Stimulated activated CD8-positive, alpha-beta memory T cell treated with anti-CD3 and anti-CD28 coated beads, Interleukin-4, amount 100 ng/mL, for 1 hour (primary cell): ENCODE results near the gene MYCL.
A peak's percentile ranks its signal among the peaks of the same experiment; 100 is the strongest.

Experiments
- DNase-seq, 2 donors: peaks; one replicate each; pipeline ENCODE4 v3.0.0-alpha.2; 2020; ENCODE audit warnings: low read depth in 2 of 2, low spot score in 1 of 2

Gene MYCL

DNA sequence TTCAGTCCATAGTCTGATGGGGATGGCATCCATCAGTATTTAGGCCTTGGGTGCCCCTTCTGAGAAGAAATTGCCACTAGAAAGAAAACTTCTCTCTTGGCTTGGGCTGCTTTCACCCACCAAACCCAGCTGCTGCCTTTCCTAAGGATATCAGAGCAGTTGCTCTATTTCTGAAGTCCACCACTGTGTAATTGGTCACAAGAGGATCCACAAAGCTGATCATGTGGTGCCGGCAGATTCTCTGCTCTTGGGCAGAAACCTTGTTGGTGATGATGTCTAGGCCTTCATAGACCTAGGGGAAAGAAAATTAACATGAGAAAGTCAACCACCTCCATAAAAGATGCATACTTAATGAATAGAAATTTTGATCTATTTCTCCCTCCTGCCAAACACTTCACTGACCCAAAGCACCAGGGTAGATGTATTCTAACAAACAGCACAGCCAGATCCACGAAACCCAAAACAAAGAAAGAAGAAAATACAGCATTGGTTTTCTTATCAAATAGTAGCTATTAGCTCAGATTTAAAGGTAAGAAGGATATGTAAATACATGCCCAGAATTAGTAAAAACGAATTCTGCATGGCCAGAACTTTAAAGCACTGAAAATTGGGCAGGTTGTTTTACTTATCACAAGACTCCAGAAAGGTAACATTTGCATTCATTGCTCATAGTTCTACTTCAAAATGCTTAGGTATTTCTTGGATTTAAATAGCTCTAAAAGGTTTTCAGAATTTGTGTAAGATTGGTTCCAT lies 44.4 kb downstream of the MYCL start:
- no peak for DNase-seq

DNA sequence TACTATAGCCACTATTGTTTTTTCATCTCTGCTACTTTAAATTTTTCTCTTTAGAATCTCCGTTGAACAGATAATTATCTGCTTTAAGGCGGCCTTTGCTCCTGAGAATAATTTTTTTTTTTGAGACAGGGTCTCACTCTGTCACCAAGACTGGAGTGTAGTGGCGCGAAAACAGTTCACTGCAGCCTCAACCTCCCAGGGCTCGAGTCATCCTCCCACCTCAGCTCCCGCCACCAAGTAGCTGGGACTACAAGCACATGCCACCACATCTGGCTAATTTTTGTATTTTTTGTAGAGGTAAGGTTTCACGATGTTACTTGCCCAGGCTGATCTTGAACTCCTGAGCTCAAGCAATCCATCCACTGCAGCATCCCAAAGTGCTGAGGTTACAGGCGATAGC lies 47.0 kb downstream of the MYCL start:
- no peak for DNase-seq

DNA sequence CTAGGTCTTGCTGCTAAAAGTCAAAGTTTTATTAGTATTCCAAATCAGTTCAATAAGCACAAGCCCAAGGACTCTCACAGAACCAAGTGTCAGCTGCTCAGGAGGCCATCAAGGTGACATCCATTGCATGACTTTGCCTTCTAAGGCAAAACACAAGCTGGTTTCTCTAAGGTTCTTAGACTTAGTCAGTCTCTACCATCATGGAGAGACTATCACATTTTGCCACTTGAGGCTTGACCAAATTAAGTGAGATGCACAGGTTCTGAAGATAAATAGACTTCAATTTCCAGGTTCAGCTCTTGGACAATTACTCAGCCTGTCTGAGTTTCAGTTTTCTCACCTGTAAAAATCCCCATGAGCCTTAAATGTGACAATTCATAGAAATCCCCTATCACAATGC lies 47.4 kb downstream of the MYCL start:
- no peak for DNase-seq

DNA sequence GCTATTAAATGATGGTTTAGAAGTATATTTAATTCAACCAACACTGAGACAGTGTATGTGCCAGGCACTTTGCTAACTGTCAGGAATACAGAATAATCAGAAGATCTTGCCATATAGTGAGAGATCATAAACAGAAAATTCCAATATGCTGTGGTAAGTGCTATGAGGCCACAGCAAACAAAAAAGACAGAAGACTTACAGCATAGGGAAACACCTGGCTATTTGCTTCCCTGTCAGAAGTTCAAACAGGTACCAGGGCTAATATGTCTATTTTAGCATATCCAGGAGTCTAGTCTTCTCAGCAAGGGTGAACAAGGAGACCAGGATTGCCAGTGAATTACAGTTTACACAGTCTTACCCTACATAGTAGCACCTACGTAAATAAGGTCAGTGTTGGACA lies 48.8 kb downstream of the MYCL start:
- no peak for DNase-seq

DNA sequence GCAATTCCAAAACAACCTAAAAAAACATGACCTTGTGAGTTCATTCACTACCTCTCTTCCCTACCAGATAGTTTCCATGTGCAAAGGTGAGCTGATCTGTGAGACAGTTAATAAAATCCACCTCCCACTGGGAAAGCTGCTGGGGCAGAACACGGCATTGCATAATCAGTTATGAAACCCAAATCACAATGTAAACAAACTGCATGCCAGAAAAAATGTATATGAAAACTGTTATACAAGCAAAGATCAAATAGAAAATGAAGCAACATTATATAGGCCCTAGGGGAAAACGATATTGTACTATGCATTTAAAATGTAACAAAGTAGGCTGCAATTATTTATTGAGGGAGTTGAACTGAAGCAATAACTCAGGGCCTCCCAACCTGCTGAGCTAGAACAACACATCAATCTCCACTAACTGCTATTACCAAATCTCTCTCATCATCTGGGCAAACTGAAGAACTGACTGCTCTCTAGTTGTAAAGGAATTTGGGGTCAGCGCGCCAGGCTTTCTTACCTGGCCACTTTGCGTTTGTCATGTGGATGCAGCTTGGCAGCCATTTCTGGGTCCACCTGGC lies 49.4 kb downstream of the MYCL start:
- no peak for DNase-seq

DNA sequence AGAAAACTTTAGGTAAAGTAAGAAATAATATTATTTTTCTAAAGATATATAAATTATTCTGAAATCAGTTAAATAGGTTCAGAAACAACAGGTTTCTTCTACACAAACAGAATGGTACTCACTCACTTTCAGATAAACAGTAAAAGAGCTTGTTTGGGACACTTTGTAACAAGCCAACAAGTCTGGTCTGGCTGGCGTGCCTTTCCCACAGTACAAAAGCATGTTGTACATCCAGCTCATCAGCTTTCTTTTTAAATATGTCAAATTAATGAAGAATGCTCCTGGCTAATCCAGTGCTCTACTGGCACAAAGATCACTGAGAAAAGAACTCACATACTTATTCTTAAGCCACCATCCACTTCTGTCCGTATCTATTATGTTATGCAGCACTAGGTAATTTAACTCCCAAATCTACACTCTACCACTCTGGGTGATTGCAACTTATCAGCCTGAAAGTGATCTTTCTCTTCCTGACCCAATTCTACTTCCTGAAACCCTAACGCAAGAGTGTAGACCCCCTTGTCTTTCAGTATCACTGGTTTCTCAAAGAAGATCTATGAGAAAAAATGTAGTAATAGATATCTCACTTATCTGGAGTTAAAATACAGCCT lies 51.0 kb downstream of the MYCL start:
- DNase-seq, result no peak

DNA sequence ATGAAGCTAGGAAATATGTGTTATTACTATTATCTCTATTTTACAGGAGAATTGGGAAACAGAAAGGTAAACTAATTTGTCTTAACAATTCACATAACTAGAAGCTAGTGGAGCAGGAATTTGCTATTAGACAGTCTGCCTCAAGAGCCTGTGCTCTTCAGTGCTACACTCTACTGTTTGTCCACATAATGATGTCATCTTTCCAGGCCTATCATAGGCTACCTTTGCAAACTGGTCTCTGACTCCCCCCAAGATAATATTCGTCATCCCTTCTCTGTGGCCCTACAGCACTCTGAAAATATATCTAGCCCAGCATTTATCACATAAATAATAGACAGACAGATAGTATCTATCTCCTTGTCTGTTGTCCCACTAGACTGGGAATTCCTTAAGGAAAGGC lies 52.5 kb downstream of the MYCL start:
- no peak for DNase-seq

DNA sequence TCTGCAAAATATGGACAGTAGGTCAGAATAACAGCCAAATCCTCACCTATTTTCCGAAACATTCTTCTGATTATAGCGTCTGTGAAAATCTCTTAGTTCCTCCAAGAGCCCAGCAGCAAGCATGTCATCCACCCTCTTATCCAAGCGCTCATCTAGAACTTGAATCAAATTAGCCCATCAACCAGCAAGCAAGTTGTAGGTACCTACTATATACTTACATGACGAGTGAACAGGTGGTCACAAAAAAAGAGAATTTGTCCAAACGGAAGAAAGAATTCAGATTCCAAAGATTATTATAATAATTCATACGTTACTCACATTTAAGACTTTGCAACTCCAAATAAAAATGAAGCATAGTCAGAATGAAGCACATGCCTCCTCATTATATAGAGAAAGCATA lies 53.8 kb downstream of the MYCL start:
- DNase-seq, result no peak

DNA sequence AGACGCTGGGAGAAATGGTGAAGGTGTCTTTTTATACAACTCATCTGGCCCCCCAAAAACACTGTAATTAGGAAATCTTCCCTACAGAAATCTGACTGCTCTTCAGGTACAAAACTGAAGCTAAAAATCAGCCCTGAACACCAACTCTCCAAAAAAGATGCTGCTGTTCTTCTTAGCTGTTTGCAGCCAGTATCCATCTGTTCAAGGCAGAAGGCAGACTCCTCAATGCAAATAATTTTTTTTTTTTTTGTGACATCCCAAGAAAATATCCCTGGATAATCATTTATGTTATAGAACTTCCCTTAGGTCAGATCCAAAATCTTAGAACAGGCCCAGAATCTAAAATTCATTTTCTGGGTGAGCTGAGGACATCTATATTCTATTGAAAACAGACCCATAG lies 54.9 kb downstream of the MYCL start:
- no peak for DNase-seq

DNA sequence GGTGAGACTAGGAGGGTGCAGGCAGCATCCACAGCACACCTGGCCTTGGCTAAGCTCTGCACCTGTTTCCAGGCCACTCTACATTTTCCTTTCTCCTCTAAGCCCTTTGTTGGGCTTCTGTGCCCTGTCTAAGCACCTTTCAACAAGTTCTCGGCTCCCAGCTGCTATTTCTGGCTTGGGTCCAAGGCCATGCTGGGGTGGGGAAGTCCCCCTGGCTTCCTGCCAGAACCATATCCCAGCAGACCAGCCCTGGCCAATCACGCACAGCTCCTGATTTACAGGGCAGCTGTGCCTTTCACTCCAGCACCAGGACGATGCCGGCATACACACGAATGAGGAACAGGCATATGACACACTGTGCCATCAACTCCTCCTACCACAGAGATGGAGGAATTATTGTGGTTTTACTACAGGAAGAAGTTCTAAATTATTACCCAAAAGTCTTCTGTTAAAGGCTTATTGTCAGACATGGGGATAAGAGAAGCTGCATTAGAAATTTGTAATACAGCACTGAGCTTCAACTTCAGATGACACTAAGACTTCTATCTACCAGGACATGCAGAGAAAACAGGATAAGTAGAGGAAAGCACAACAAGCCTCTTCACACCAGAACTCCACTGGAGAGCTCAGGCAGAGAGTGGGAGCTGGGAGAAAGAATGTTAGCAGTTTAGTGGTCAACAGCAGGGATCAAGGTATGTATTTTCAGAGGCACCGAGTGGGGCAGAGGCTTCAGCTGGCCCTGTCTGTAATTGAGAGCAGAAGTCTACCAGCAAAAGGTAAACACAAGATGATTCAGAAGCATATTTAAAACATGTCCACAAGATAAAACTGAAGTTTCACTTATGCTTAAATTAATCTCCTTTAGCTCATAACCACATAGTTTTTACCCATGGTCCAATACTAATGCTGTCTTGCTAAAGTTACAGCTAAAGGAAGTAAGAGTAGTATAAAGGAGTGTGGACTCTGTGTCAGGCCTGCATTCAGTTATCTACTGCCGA lies 55.8 kb downstream of the MYCL start:
- peak; percentile 27 to 34 for DNase-seq
